Fibroblast of skin of right biceps (primary cell): Measurements from ENCODE around the gene SGCD.
"Not testable (repeated sequence)": the region's sequence is repeated elsewhere in the genome, so short reads cannot be mapped to it uniquely, and the experiment has no call there.

Source experiments
- DNase-seq: peaks from one replicate; pipeline ENCODE4 v3.0.0-alpha.2; 2013

Gene SGCD

GRCh38 chr5:156654444-156654843 lies 327.5 kb downstream of the SGCD start:
- DNase-seq: no peak

DNA sequence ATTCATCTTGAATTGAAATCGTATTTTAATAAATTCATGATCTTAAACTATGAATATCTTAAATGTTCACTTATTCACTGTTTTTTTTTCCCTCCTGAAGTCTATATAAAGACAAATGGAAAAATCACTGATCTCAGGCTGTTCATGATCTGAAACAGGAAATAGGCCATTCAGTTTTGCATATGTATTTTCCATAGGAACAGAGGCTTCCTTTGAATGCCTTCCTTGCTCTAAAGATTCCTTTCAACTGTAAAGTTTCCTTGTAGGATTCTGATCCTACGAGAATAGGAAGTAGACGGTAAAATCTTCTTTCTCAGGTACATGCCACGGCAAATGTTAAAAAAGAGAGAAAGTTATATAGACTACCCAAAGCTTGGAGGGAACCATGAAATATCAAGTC lies 328.8 kb downstream of the SGCD start:
- DNase-seq: no peak

- DNase-seq: not testable (repeated sequence)
These were observed 337.9 kb downstream of the SGCD start for GRCh38 chr5:156664832-156665231.

DNA sequence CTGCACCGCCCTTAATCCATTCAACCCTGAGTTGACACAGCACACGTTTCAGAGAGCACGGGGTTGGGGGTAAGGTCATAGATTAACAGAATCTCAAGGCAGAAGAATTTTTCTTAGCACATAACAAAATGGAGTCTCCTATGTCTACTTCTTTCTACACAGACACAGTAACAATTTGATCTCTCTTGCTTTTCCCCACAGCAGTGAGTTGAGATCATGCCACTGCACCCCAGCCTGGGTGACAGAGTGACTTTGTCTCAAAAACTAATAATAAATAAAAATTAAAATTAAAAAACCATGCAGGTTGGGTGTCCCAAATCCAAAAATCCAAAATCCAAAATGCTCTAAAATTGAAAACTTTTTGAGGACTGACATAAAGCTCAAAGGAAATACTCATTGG lies 339.7 kb downstream of the SGCD start:
- DNase-seq: not testable (repeated sequence)

DNA sequence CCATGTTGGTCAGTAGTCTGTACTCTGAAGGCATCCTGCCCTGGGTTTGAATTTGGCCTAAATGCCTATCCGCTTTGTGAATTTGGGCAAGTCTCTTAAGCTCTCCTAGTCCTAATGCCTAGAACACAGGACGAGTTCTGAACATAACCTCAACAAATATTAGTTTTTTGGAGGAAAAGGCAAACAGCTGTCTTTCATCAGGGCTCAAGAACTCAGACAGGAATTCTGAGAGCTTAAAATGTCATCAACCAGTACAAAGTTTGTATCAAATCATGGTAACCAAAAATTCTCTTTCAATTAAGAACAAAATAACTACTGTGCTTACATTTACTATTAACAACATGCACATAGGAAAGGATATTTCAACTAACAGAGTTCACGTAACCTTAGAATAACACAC lies 340.7 kb downstream of the SGCD start:
- DNase-seq: no peak

DNA sequence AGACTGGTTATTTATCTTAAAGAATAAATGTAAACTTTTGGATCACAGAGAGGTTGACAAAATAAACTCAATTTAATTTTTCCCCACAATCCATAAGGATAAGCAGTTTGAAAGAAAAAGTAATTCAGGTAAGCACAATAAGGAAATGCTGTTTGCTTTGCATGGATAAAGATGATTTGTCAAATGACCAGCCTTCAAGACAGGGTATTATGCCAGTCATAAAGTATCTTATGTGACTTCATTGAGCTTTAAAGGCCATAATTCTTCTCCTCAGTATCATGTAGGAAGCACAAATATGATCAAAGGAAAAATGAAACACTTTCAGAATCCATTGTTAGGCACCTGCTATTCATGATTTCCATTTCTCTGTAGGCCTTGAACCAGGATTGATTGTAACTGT lies 342.5 kb downstream of the SGCD start:
- no peak for DNase-seq

- no peak for DNase-seq
These were observed 343.7 kb downstream of the SGCD start for GRCh38 chr5:156670615-156671014.

DNA sequence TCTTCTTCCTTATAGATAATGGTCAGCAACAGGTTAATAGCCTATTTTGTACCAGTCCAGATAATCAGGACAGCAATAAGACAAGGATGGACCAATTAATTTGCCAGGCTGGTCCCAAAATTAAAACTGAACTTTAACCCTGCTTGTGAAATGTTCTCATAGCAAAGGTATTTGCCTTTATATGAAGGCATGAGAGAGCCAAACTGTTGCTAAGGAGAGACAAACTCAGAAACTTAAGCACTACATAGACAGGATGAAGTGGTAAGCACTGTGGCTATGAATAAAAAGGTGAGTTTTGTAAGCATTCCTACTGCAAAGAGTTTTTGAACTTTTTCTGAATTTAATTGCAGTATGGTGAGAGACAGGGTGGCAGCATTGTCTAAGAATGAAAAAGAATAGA lies 348.4 kb downstream of the SGCD start:
- peak; percentile 5 for DNase-seq

- no peak for DNase-seq
These were observed 351.0 kb downstream of the SGCD start for GRCh38 chr5:156677963-156678362.

DNA sequence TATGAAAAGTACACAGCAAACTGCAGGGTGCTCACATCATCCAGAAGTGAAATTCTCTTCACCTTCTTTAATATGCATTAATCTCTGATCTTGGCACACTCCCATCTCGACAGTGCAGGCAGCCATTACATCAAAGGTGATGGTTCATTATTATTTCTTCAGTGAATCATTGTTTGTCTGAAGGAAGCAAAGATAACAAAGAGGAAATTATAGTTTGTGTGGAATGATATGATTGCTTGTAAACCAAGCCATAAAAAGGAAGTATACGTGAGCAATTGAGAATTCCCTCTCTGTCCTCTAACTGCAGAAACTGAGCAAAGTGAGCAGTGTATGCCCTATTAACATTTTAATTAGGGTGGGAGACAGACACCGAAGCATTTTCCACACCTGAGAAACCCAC lies 351.5 kb downstream of the SGCD start:
- no peak for DNase-seq

GRCh38 chr5:156680831-156681230 lies 353.9 kb downstream of the SGCD start:
- DNase-seq: no peak

DNA sequence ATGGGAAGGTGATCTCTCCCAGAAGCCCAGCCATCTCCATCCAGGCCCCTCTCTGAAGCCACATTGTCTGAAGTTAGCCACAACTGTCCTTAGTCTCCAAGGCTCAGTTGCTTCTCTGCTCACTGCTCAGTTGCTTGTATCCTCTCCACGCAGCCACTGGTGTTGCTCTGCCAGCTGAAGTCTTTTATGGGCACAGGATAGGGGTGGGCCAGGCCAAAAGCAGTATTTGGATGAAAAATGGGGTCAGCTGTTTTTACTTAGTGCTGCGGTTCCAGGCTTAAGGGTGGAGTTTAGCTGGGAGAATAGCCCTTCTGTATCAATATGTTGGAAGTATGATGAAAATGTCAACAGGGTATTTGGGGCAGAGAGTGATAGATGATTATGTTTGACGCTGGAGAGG lies 354.3 kb downstream of the SGCD start:
- DNase-seq: no peak

GRCh38 chr5:156682971-156683370 lies 356.0 kb downstream of the SGCD start:
- no peak for DNase-seq

DNA sequence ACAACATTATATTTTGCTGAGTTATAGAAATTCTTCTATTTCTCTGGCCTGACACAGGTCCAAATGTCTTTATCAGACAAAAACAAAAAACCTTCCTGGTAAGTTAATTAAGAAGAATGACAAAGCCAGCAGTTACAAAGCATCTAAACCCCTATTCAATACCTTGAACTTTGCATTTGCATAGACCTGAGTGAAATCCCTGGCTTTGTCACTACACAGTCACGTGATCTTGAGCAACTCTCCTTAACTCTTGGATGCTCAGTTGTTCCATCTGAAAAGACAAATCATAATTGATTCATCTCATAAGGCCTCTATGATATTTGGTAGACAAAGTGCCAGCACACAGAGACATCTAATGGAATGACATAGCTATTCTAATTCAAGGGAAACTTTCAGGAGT lies 356.5 kb downstream of the SGCD start:
- DNase-seq: no peak

GRCh38 chr5:156684216-156684615 lies 357.3 kb downstream of the SGCD start:
- DNase-seq: no peak

DNA sequence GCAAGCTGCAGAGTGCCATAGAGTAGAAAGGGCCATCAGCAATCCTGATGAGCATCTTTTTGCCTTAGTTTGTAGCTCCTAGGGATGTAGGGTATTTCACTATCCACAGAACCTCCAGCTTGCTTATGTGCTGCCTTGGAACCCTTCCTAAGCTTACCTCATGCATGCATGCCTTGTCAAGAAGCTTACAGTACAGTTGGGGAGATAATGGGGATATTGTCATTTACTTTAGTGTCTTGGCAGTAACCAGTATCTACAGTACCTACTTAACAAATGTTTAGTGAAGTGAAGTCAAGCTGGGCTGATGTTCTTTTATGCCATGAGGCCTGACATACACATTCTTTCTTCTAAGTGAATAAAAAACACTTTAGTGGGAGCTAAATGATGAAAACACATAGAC lies 358.5 kb downstream of the SGCD start:
- DNase-seq: no peak

DNA sequence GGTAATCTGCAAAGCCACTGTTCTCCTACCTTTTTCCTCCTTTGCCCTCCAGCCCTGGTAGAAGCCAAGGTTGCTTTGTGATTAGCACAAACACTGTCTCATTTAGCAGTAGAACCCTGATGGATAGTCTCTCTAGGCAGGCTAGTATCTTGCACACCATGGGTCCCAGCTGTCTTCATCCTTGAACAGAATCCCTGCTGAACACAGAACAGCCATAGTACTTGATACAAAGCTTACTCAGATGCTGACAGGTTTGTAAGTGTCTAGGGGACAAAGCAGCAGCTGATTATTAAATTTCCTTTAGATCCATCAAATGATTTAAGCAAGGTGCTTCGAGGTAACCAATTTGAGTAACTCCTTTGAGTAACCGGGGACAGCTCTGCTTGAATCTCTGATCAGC lies 359.4 kb downstream of the SGCD start:
- DNase-seq: no peak

- no peak for DNase-seq
These were observed 359.8 kb downstream of the SGCD start for GRCh38 chr5:156686796-156687195.

DNA sequence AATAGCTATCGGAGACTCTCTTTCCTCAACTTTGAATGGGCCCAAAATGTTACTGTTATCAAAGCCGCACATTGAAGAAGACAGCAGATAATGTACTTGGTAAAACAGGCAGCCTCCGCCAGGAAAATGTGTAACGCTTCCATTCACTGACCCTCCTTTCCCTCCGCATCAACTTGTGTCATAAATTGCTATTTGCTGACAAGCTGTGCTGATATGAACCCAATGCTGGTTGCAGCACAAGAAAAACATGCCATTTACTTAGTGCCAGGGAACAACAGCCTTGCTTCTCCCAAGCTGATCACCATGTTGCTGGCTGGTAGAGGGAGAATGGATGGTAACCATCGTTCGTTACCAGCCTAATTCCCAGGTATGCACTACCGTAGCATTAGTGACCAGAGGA lies 360.6 kb downstream of the SGCD start:
- DNase-seq: no peak

DNA sequence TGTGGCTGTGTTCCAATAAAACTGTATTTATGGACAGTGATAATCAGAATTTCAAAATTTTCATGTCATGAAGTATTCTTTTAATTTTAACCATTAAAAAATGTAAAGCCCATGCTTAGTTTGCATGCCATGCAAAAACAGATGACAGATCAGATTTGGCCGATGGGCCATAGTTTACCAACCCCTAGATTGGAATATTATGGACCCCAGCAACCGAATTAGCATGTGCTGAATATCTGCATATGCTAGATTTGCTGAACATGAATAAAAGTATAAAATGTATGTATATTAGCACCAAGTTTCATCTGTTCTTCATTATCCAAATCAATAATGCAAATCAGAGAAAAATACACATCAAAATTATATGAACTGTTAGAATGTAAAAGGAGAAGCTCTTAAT lies 364.6 kb downstream of the SGCD start:
- no peak for DNase-seq

DNA sequence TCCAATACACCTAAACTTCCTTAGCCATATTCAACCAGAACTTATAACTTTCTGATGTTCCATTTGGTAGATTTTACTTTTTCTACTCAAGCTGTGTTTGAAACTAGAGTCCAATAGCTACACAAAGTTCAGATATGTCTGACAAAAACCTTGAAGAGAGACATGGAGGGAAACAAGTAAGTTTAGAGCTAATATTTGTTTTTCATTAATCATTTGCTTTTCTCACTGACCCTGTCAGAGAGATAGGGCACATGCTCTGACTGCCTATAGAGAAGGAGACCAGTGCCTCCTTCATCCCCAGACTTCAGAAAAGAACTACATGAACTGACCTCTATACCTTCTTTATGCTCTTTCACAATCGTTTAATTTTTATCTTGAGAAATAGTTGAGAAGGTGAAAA lies 366.1 kb downstream of the SGCD start:
- DNase-seq: no peak

DNA sequence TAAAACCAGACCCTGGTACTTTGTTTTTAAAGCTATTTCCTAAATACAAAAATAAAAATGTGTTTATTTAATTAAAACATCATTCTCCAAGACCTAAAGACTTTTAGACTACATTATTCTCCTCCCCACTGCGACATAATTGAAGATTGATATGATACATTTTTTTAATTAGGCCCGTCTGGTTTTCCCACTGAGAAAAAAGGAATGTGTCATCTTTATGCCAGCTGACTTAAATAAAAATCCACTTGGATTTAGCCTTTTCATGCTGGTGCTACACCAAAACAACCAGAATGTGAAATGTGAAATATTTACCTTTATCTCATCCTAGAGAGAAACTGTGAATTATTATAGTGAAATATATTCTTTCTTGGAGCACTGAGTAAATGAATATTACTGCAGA lies 367.6 kb downstream of the SGCD start:
- DNase-seq: peak; percentile 9

DNA sequence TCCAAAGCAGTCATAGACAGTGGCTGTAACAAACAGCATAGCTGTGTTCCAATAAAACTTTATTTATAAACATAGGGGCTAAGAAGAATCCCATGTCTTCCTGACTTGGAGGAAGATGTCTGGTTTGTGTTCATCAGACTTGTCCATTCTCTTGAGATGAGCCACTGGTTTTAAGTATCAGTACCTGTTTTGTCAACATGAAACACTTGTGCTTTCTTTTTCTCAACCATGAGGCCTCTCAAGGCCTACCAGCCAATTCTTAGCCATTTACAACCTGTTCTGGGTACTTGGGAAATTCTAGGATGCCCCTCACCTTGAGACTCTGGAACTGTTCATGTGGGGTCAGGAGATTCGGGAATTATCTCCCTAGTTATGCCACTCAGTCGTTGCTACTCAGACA lies 368.8 kb downstream of the SGCD start:
- DNase-seq: no peak

DNA sequence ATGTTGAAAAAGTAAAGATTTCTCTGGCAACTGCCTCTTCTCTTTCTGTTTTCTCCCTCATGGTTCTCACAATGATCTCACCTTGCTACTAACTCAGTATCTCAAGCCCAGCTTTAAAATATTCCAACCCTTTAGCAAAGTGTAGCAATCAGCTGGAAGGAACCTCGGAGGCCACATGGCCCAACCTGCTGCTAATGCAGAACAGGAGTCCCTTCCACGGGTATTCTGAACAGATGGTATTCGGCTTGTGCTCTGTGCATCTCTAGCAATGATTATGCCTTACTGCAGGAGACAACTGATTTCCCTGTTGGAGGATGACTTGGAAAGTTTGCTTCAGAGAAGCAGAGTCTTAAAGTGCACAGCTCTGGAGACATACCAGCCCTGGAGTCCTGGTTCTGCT lies 371.4 kb downstream of the SGCD start:
- DNase-seq: no peak

DNA sequence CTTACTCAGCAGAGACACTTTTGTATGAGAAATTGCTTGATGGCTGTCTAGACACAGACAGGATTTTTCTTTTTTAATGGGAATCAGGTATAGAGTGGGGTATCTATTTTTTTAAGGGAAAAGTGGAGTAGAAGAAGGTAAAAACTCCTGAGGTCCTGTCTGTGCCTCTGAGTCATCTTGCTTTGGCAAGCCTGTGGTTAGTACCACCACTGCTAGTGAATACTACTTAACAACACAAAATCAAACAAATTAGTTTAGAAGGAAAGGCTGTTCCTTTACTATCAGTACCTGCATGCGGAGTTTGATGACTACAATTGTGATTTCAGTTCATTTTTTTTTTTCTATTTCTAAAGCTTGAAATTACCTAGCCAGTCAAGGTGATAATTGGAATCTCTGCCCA lies 372.2 kb downstream of the SGCD start:
- no peak for DNase-seq

DNA sequence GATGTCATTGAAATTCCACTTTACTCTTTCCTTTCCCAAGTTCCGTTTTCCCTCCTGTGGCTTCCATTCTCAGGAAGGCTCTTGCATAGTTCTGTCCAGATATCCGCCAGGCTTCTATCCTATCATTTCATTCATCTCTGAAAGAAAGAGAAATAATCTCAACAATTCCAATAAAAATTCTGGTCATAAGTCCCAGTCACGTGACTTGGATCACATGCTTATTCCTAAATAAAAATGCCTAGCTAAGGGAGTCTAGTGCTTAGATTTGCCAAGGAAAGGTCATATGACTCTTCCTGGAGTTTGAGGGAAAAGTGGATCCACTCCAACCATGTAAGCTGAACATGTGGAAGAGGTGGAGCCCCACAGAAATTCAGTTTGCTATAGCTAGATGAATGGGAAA lies 377.2 kb downstream of the SGCD start:
- no peak for DNase-seq
